GM21526 (cell line): ENCODE measurements around the gene RNF31.

Experiments used
- ATAC-seq: cut with Tn5 transposase; IDR thresholded peaks from one replicate; pipeline ENCODE4 v1.9.1; 2021; ENCODE audit warnings: moderate library complexity; ENCODE audit not compliant: unreplicated experiment, low FRiP score

Gene RNF31

DNA sequence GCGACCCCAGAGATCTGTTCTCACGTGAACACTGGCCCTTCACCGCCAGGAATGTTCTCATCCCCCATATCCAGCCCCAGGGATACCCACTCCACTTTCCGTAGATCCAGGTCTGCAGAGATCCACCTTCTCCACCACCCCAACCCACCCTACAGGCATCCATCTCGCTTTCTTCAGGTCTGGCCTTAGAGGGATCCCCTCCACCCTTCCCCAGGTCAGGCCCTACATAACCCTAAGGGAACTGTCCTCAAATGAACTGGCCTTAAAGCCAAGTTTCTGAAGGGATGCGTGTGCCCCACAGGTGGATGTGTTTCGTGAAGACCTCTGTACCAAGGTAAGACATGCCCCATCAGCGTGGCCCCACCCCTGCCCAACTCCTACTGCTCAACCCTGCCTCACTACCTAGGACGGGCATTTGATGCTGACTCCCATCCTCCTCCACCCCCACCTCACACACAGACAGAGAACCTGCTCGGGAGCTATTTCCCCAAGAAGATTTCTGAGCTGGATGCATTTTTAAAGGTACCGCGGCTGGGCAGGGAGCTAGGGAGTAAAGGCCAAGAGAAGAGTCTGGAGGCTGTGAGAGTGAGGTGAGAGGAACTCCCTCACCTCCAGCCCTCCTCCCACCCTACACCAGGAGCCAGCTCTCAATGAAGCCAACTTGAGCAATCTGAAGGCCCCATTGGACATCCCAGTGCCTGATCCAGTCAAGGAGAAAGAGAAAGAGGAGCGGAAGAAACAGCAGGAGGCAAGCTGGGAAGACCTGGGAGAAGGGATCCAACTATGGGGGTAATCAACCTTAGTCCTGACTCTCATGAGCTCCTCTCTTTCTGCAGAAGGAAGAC lies 10.4 kb upstream of the RNF31 start:
- ATAC-seq, result no peak

DNA sequence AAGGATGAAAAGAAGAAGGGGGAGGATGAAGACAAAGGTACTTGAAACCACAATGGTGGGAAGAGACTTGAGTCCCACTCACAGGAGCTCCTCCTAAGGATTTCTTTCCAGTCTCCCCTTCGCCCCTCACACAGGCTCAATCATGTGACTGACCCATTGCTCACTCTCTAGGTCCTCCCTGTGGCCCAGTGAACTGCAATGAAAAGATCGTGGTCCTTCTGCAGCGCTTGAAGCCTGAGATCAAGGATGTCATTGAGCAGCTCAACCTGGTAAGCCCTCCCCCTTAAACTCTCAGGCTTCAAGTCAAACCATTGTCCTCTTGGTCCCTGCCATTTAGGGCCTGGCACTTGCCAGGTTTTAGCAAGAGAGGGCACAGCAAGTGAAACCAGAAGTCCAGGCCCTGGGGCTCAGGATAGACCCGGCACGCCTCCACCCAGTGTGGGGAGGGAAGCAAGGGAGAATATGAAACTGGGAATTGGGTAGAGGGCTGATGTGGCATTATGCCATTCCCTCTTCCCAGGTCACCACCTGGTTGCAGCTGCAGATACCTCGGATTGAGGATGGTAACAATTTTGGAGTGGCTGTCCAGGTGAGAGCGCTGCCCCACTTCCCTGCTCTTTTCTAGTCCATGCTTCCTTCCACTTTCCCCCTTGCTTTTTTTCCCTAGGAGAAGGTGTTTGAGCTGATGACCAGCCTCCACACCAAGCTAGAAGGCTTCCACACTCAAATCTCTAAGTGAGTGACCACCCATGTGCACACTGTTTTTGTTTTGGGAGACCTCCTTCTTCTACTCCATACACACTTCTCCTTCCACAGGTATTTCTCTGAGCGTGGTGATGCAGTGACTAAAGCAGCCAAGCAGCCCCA lies 9.5 kb upstream of the RNF31 start:
- no peak for ATAC-seq

DNA sequence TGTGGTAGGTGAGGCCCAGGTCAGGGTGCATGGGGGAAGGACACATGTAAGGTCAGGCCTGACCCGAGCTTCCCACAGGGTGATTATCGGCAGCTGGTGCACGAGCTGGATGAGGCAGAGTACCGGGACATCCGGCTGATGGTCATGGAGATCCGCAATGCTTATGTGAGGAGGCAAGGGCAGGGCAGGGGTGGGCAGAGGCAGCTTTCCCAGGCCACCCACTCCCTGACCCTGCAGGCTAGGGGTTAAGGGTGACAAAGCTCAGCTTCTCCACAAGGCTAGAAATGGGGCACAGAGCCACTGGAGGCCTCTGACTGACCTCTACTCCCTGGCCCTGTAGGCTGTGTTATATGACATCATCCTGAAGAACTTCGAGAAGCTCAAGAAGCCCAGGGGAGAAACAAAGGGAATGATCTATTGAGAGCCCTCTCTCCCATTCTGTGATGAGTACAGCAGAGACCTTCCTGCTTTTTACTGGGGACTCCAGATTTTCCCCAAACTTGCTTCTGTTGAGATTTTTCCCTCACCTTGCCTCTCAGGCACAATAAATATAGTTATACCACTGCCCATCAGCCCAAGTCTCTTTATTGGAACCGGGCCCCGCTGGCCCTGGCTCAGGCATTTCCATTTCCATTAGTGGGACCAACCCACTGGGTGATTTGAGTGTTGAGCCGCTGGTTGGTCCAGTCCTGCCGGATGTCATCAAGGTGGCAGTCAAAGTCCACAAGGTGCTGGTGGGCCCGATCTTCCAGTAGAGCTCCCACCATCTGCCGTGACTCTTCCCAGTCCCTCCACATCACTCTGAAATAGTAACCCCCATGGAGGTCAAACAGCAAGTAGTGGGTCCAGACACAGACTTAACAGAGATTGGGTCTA lies 8.7 kb upstream of the RNF31 start:
- no peak for ATAC-seq

DNA sequence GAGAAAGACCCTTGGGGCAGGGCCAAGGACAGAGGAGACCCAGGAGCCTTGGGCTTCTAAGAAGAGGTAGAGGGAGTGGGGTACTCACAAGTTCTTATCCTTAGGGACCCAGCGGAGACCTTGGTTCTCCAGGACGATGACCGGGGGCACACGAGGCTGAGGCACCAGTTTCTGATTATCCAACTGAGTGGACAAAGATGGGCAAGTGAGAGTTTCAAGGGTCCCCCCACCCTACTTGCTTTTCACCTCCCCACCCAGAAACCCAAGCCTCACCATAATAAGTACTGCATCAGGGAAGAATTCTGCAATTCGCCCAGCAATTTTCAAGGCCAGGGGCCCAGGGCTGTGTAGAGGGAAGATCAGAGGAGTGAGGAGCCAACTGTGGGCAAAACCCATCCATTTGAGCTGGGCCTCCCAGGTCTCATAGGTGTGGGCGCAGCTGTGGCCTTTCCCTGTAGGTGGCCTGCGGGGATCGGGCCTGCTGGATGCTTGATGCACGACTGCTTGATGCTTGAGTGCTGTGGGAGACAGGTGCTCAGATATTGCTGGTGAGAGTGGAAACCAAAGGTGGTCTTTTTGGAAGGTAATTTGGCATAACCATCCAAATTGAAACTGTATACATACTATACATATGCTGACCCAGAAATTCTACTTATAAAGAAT lies 7.9 kb upstream of the RNF31 start:
- ATAC-seq, result no peak

DNA sequence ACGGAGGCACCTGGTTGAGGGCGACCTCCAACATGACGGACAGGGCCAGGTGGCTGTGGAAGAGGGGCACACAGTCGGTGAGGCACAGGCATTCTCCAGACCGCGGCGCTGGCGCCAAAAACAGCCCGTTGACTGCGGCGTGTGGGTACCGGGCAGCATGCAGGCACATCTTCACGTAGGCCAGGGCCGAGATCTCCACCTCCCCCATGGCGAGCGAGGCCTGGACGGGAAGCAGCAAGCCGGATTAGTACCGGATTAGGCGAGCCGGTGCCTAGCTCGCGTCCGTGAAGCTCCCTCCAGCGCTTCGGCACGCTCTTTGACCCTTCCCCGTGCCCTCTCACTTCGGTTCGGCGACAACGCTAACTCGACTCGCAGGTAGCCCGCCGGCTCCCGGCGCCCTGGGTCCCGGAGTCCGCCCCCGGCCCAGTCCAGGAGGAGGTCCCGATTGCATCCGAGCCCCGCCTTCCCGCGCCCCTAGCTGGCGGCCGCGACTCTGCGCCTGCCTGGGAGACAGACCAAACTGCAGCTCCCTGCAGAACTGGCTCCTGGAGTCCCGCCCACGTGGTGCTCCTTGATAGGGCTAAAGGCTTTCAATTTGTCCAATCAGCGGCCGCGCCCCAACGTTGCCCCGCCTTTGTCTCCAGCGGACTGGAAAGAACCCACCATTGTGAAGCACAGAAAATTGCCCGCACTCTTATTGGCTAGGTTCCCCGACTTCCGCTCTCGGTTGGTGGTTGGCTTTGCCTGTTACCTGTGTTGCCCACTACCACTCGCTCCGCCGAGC lies 6.0 kb upstream of the RNF31 start, which contains the start of gene EMC9:
TSS of gene EMC9 (minus strand) at position 495 of the 784 bp plus-strand sequence. CDS start at position 208, 287 bp downstream.
- peak; percentile 68 for ATAC-seq

DNA sequence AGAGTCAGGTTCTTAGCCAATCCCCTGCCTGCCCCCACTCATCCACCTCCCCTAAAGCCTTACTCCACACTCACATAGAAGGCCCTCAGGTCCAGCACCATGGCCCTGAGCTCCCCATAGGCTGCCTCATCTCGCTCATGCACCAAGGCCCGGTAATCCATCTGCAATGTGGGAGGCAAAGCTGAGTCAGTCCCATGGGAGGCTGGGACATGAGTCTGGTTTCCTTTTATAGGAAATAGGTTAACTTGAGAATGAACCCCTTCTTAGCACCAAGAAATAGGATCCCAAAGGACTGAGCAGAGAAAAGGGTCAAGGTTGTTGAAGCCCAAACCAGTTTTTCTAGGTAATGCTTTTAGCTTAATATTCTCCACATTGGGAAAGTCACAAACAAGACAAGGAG lies 3.8 kb upstream of the RNF31 start:
- no peak for ATAC-seq

DNA sequence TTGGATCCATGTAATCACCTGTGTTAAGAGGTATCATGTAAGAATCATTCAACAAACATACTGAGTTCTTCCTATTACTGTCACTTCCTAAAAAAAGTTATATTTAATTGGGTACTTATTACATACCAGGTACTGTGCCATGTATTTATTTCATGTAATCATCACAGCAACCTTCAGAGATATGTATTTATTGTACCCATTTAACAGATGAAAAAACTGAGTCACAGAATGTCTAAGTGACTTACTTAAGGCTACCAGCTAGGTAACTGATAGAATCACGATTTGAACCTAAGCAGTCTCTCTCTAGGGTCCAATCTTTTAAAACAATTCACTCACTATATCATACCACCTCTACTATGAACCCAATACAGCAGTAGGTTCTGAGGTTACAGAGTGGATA lies 2.8 kb upstream of the RNF31 start:
- ATAC-seq, result no peak

DNA sequence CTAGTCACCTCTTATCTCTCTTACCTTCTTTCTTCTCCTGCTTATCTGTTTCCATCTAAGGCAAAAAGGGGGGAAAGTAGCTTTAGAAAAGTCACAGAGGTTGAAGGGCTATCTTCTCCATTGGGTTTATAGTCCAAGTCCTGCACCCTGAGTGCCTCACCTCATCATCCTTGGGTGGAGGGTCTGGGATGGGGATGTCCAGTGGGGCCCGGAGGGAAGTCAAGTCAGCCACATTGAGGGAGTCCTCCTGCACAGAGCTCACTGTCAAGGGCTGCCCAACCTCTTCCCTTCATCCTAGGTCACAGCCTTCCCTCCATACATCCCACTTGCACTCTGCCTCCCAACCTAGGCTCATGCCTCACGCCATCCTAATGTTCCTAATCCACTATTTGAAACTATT lies 2.1 kb upstream of the RNF31 start:
- ATAC-seq, result no peak

DNA sequence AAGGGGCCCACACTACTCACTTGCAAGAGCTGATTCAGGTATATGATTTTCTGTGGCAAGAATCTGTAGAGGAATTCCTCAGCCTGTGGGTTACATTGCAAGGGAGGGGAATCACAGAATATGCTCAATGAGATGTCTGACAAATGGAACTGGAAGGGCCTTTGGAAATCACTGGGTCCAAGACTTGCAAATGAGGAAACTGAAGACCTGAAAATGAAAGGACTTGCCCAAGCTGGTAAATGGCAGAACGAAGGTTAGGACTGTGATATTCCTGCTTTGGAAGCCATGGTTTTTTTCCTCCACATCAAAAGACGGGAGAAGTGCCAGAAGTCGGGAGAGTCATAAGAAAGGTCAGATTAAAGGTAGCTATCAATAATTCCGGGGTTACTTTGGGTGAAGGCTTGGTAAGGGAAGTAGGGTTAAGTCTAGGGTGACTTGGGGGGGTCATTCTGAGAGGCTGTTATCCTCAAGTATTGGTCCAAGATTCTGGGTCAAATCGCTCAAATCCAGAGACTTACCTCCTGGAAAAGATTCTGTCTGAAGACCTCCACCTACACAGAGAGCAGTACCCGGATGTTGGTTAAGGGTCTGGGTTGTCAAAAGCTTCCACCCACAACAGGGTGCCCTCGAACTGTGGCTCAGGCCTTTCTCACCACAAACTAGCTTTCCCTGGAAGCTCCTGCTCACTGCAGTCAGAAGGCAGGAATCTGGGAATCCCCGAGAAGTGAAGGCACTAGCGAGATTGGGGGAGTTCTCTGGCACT lies 1.4 kb upstream of the RNF31 start:
- no peak for ATAC-seq

DNA sequence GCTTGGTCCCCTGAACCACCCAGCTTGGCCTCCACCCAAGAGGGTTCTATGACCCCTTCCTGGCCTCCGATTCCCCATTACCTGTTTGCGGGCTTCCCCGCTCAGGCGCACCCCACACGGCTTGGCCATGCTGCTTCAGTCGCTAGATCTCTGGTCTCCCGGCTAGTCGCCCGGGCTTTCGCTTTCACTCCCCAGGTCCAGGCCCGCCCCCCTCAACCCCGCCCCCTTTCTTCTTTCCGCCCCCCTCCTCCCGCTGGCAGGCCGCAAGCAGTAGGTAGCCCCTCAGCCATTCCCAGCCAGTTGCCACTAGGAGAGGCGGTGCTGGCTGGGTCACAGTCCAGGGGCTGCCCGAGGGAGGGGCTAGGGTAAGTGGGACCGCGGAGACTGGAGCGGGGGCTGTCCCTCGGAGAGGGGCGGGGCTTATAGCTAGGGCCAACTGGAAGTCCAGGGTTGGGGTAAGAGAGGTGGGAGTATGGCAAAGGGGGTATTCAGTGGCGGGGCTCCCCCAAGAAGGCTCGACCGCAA lies 783 bp upstream of the RNF31 start, which contains the start of gene PSME2:
TSS of gene PSME2 (minus strand) at position 158 of the 525 bp plus-strand sequence. CDS start at position 129, 29 bp downstream.
- peak; percentile 44 for ATAC-seq

DNA sequence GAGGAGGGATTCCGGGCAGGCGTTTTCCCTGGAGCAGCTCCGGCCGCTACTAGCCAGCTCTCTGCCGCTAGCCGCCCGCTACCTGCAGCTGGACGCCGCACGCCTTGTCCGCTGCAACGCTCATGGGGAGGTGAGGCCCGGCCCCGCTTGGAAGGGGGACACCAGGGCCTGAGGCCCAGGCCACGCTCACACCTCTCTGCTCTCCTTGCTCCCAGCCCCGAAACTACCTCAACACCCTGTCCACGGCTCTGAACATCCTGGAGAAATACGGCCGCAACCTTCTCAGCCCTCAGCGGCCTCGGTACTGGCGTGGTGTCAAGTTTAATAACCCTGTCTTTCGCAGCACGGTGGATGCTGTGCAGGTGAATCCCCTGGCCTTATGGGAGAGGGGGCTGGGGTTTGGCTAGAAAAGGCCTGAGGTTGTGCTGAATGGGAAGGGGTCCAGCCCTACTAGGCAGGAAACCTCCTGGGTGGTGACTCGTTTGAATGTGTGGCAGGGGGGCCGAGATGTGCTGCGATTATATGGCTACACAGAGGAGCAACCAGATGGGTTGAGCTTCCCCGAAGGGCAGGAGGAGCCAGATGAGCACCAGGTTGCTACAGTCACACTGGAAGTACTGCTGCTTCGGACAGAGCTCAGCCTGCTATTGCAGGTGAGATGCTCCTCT lies 597 bp downstream of the RNF31 start:
- ATAC-seq, result no peak

DNA sequence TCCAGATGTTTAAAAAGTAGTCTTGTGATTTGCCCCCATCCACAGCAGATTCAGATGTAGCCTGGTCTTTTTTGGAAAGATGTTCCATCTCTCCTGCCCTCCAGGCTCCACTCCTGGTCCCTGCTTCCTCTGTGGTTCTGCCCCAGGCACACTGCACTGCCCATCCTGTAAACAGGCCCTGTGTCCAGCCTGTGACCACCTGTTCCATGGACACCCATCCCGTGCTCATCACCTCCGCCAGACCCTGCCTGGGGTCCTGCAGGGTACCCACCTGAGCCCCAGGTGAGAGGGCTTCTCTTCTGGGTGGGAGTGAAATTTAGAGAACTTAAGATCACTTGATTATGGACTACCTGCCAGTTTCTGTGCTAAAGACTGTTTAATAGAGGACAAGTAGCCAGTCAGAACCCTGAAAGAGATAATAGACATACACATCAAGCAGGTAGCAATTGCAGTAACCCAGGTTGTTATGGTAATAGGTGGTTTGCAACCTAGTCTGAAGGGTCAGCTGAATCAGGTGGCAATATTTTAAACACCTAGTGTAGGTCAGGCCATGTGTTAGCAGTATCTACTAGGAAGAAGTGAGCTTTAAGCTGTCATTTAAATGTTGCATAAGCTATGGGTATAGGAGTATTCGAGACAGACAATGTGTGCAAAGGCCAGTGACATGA lies 2.1 kb downstream of the RNF31 start:
- ATAC-seq, result no peak

DNA sequence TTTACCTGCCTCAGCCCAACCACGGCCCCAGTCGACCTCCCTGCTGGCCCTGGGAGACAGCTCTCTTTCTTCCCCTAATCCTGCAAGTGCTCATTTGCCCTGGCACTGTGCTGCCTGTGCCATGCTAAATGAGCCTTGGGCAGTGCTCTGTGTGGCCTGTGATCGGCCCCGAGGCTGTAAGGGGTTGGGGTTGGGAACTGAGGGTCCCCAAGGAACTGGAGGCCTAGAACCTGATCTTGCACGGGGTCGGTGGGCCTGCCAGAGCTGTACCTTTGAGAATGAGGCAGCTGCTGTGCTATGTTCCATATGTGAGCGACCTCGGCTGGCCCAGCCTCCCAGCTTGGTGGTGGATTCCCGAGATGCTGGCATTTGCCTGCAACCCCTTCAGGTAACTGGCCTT lies 2.8 kb downstream of the RNF31 start:
- no peak for ATAC-seq

DNA sequence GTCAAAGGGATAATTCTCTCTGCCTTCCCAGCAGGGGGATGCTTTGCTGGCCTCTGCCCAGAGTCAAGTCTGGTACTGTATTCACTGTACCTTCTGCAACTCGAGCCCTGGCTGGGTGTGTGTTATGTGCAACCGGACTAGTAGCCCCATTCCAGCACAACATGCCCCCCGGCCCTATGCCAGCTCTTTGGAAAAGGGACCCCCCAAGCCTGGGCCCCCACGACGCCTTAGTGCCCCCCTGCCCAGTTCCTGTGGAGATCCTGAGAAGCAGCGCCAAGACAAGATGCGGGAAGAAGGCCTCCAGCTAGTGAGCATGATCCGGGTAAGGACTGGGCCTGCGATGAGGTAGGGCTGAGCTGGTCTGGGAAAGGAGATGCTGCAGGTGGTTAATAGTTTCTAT lies 3.3 kb downstream of the RNF31 start:
- ATAC-seq, result no peak

DNA sequence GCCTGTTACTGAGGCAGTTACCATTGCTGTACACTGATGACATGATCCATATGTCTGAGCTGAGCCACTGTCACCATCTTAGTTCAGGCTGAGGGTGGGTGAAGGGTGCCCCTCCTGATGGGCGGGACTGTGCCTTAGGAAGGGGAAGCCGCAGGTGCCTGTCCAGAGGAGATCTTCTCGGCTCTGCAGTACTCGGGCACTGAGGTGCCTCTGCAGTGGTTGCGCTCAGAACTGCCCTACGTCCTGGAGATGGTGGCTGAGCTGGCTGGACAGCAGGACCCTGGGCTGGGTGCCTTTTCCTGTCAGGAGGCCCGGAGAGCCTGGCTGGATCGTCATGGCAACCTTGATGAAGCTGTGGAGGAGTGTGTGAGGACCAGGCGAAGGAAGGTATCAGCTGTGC lies 3.7 kb downstream of the RNF31 start:
- no peak for ATAC-seq

DNA sequence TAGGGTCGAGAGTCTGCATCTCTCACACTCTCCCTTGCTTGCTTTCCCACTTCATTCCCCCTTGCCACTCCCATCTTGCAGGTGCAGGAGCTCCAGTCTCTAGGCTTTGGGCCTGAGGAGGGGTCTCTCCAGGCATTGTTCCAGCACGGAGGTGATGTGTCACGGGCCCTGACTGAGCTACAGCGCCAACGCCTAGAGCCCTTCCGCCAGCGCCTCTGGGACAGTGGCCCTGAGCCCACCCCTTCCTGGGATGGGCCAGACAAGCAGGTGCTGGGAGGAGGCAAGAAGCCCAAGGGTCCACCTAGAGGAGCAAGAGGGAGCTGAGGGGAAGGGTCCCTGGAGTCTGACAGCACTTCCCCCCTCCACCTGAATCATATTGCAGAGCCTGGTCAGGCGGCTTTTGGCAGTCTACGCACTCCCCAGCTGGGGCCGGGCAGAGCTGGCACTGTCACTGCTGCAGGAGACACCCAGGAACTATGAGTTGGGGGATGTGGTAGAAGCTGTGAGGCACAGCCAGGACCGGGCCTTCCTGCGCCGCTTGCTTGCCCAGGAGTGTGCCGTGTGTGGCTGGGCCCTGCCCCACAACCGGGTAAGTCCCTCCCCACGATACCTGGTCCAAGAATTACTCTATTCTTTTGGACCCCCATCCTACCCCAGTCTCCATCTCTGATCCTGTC lies 4.2 kb downstream of the RNF31 start:
- ATAC-seq, result no peak

DNA sequence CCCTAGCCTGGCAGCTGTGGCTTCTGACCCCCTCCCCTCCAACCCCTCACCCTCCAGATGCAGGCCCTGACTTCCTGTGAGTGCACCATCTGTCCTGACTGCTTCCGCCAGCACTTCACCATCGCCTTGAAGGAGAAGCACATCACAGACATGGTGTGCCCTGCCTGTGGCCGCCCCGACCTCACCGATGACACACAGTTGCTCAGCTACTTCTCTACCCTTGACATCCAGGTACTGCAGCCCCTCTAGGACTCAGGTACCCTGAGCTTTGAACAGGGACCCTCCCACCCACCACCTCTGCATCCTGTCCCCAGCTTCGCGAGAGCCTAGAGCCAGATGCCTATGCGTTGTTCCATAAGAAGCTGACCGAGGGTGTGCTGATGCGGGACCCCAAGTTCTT lies 7.8 kb downstream of the RNF31 start:
- no peak for ATAC-seq
